ENCODE measurements around the gene PRKAR1B.
"Not testable (repeated sequence)": the region's sequence is repeated elsewhere in the genome, so short reads cannot be mapped to it uniquely, and the experiment has no call there.

PRKAR1B gene

GRCh38 chr7:756928-757560 lies 30.0 kb upstream of the PRKAR1B start:
- DNase-seq (ENCODE audit: low read depth) = no peak

- DNase-seq (ENCODE audit: low read depth) = no peak
Observed at GRCh38 chr7:756231-756927, 29.3 kb upstream of the PRKAR1B start.

GRCh38 chr7:755413-755805 lies 28.3 kb upstream of the PRKAR1B start:
- DNase-seq (ENCODE audit: low read depth) = no peak

GRCh38 chr7:754531-755412 lies 27.7 kb upstream of the PRKAR1B start:
- DNase-seq (ENCODE audit: low read depth) = no peak

- no peak for DNase-seq (ENCODE audit: low read depth)
Observed at GRCh38 chr7:753190-753589, 26.1 kb upstream of the PRKAR1B start.

GRCh38 chr7:752256-752655 lies 25.2 kb upstream of the PRKAR1B start:
- not testable (repeated sequence) for DNase-seq (ENCODE audit: low read depth)

- DNase-seq (ENCODE audit: low read depth) = no peak
Observed at GRCh38 chr7:751826-752225, 24.7 kb upstream of the PRKAR1B start.

GRCh38 chr7:750111-750905 lies 23.2 kb upstream of the PRKAR1B start:
- no peak for DNase-seq (ENCODE audit: low read depth)

- DNase-seq (ENCODE audit: low read depth) = no peak
Observed at GRCh38 chr7:749140-749551, 22.1 kb upstream of the PRKAR1B start.

- DNase-seq (ENCODE audit: low read depth) = no peak
Observed at GRCh38 chr7:748446-748845, 21.4 kb upstream of the PRKAR1B start.

GRCh38 chr7:747186-747585 lies 20.1 kb upstream of the PRKAR1B start:
- DNase-seq (ENCODE audit: low read depth) = no peak

GRCh38 chr7:746155-747061 lies 19.3 kb upstream of the PRKAR1B start:
- no peak for DNase-seq (ENCODE audit: low read depth)

- DNase-seq (ENCODE audit: low read depth) = no peak
Observed at GRCh38 chr7:745431-746154, 18.5 kb upstream of the PRKAR1B start.

- DNase-seq (ENCODE audit: low read depth) = no peak
Observed at GRCh38 chr7:744854-745430, 17.9 kb upstream of the PRKAR1B start.

GRCh38 chr7:744128-744520 lies 17.0 kb upstream of the PRKAR1B start:
- DNase-seq (ENCODE audit: low read depth) = not testable (repeated sequence)

- DNase-seq (ENCODE audit: low read depth) = not testable (repeated sequence)
Observed at GRCh38 chr7:743341-744127, 16.5 kb upstream of the PRKAR1B start.

GRCh38 chr7:742791-743190 lies 15.7 kb upstream of the PRKAR1B start:
- no peak for DNase-seq (ENCODE audit: low read depth)

GRCh38 chr7:741850-742249 lies 14.8 kb upstream of the PRKAR1B start:
- no peak for DNase-seq (ENCODE audit: low read depth)

- no peak for DNase-seq (ENCODE audit: low read depth)
Observed at GRCh38 chr7:741191-741671, 14.2 kb upstream of the PRKAR1B start.

All from GM04503 (cell line).